Activated B cell treated with CpG ODN at 0.5 μM for 24 hours (primary cell): ENCODE data around the gene REPS2. TPM values are rescaled to one million over a fixed set of nuclear protein-coding genes. Genes with fewer than 3 reads are reported as not detected.

Experiments
- ATAC-seq: fragments of 200-7000 bp; cut with Tn5 transposase; one replicate; pipeline ENCODE4 v1.10.0; 2021; ENCODE audit warnings: low read depth, mild to moderate bottlenecking, moderate library complexity
- CTCF ChIA-PET: fragments of 350-600 bp; sonication (Branson Sonifier 250); formaldehyde crosslinking; loops from one replicate; lab custom pipeline; 2021; ENCODE audit warnings: antibody characterized with exemption; lab: Charles Lee
- POLR2A ChIA-PET: fragments of 350-600 bp; sonication (Branson Sonifier 250); formaldehyde crosslinking; loops from one replicate; lab custom pipeline; 2021; ENCODE audit warnings: antibody characterized with exemption; lab: Charles Lee
- DNase-seq: peaks from one replicate; pipeline ENCODE4 v3.0.0; 2022
- H3K27ac Mint-ChIP-seq: one replicate; pipeline ENCODE4 v1.8.0; 2020; ENCODE audit warnings: mixed read lengths
- H3K27me3 Mint-ChIP-seq: one replicate; pipeline ENCODE4 v1.8.0; 2021; ENCODE audit warnings: mixed read lengths
- H3K36me3 Mint-ChIP-seq: one replicate; pipeline ENCODE4 v1.8.0; 2021; ENCODE audit warnings: low read depth, mixed read lengths
- H3K4me1 Mint-ChIP-seq: one replicate; pipeline ENCODE4 v1.8.0; 2021; ENCODE audit warnings: mixed read lengths
- H3K4me3 Mint-ChIP-seq: one replicate; pipeline ENCODE4 v1.8.0; 2020; ENCODE audit warnings: mild to moderate bottlenecking, mixed read lengths
- H3K9me3 Mint-ChIP-seq: one replicate; pipeline ENCODE4 v1.8.0; 2020; ENCODE audit warnings: mixed read lengths
- intact Hi-C: fragments of 100-400 bp; cut with micrococcal nuclease; formaldehyde crosslinking; loops from one replicate; pipeline ENCODE4 v1.15.1; 2024
- total RNA-seq: library from RNA; stranded (reverse); gene quantifications from 2 replicates; pipeline ENCODE4 v1.2.3, GENCODE V29; 2022
- TF ChIP-seq, protein P1 (sequence below): fragments of 200-600 bp; IDR thresholded peaks from one replicate; pipeline ENCODE4 v1.8.0; 2022; ENCODE audit warnings: antibody characterized with exemption, mild to moderate bottlenecking

The REPS2 gene
- total RNA-seq, 1 donor from 2014 or later: 2.0 TPM

DNA sequence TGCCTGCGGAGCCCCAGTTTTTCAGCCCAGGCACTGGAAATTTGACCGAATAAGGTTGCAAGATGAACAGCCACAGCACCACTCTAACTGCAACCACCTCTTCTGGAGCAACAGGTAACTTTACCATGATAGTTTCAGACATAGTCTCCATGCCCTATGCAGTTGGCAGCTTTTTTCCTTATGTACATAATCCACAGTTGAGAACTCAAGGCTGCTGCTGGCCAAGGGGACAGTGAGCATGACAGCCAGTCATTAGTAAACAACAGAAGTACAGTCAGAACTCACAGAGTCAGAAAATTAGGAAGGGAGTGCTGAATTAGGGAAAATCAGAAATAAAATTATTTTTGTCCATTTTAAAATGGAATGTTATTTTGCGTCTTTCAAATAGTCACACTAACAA is 235.9 kb downstream of the REPS2 start:
- no peak for DNase-seq
- ChIA-PET CTCF (no interaction called here), POLR2A (no interaction called here)
- no peaks in the 10 kb centered on the region for H3K36me3 Mint-ChIP-seq
- TF ChIP-seq, protein P1, sequence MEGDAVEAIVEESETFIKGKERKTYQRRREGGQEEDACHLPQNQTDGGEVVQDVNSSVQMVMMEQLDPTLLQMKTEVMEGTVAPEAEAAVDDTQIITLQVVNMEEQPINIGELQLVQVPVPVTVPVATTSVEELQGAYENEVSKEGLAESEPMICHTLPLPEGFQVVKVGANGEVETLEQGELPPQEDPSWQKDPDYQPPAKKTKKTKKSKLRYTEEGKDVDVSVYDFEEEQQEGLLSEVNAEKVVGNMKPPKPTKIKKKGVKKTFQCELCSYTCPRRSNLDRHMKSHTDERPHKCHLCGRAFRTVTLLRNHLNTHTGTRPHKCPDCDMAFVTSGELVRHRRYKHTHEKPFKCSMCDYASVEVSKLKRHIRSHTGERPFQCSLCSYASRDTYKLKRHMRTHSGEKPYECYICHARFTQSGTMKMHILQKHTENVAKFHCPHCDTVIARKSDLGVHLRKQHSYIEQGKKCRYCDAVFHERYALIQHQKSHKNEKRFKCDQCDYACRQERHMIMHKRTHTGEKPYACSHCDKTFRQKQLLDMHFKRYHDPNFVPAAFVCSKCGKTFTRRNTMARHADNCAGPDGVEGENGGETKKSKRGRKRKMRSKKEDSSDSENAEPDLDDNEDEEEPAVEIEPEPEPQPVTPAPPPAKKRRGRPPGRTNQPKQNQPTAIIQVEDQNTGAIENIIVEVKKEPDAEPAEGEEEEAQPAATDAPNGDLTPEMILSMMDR: no peak
- intact Hi-C loops: no loop called here
- H3K27me3 Mint-ChIP-seq: no peaks in the 10 kb centered on the region
- no peaks in the 10 kb centered on the region for H3K4me1 Mint-ChIP-seq
- no peak for ATAC-seq
- no peaks in the 10 kb centered on the region for H3K9me3 Mint-ChIP-seq
- H3K27ac Mint-ChIP-seq: no peak overlapping the region
- no peak overlapping the region for H3K4me3 Mint-ChIP-seq

DNA sequence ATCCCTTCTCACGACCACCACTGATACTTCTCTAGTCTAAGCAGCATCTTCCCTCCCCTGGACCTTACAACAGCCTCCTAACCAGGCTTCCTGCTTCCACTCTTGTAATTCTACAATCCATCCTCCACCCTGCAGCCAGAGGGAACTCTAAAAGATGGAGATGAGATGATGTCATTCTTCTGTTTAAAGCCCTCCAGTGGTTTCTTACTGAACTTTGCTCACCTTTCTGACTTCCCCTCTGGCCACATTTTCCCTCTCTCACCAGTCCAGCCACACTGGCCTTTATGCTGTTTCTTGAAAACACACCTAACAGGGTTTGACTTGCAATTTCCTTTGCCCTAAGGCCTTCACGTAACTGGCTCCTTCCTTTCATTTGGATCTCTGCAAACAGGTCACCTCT is 237.1 kb downstream of the REPS2 start:
- no peak for DNase-seq
- ATAC-seq: no peak
- Mint-ChIP-seq H3K36me3 (no peaks in the 10 kb centered on the region), H3K27ac (no peak overlapping the region), H3K27me3 (no peaks in the 10 kb centered on the region), H3K9me3 (no peaks in the 10 kb centered on the region), H3K4me3 (no peak overlapping the region), H3K4me1 (no peaks in the 10 kb centered on the region)
- intact Hi-C loops: no loop called here
- ChIA-PET POLR2A (no interaction called here), CTCF (no interaction called here)
- TF ChIP-seq, protein P1: no peak

- CTCF ChIA-PET: no interaction called here
- ATAC-seq: no peak
These were observed 239.0 kb downstream of the REPS2 start for GRCh38 chrX:17185431-17185830.

GRCh38 chrX:17187136-17187756 is 240.8 kb downstream of the REPS2 start:
- ChIA-PET CTCF (no interaction called here), POLR2A (no interaction called here)
- ATAC-seq (no peak), DNase-seq (no peak)
- H3K4me3 Mint-ChIP-seq: no peak overlapping the region
- no peaks in the 10 kb centered on the region for H3K36me3 Mint-ChIP-seq
- no peak overlapping the region for H3K27ac Mint-ChIP-seq
- no peaks in the 10 kb centered on the region for H3K9me3 Mint-ChIP-seq
- intact Hi-C loops: no loop called here
- H3K27me3 Mint-ChIP-seq: no peaks in the 10 kb centered on the region
- no peaks in the 10 kb centered on the region for H3K4me1 Mint-ChIP-seq
- TF ChIP-seq, protein P1: no peak

More at GRCh38 chrX:17185431-17185830, 239.0 kb downstream of the REPS2 start:
- no peaks in the 10 kb centered on the region for H3K4me1 Mint-ChIP-seq
- no peaks in the 10 kb centered on the region for H3K27me3 Mint-ChIP-seq
- intact Hi-C loops: no loop called here
- no peak overlapping the region for H3K4me3 Mint-ChIP-seq
- no peak for DNase-seq
- H3K36me3 Mint-ChIP-seq: no peaks in the 10 kb centered on the region
- POLR2A ChIA-PET: no interaction called here
- no peaks in the 10 kb centered on the region for H3K9me3 Mint-ChIP-seq
- TF ChIP-seq, protein P1: no peak
- H3K27ac Mint-ChIP-seq: no peak overlapping the region

GRCh38 chrX:17192106-17192505 is 245.6 kb downstream of the REPS2 start:
- ChIA-PET POLR2A (no interaction called here), CTCF (no interaction called here)
- Mint-ChIP-seq H3K9me3 (no peaks in the 10 kb centered on the region), H3K4me3 (no peak overlapping the region), H3K27me3 (no peaks in the 10 kb centered on the region), H3K4me1 (no peaks in the 10 kb centered on the region), H3K27ac (no peak overlapping the region), H3K36me3 (no peaks in the 10 kb centered on the region)
- TF ChIP-seq, protein P1: no peak
- intact Hi-C loops: no loop called here
- ATAC-seq: no peak
- no peak for DNase-seq

Other genes with a start within 250 kb of the REPS2 start
- gene CTPS2, start 234.0 kb upstream of the REPS2 start, total RNA-seq: 8.0 and 9.9 TPM in 2 replicates
- 14.9 and 16.8 TPM in 2 replicates for gene SYAP1, start 227.0 kb upstream of the REPS2 start, total RNA-seq
- 12.7 and 13.1 TPM in 2 replicates for gene TXLNG, start 160.2 kb upstream of the REPS2 start, total RNA-seq
- 97.9 and 103 TPM in 2 replicates for gene RBBP7, start 76.3 kb upstream of the REPS2 start, total RNA-seq